GM10847 (cell line): ENCODE measurements around the gene ADCY7.

Source experiments
- POLR2A ChIP-seq: IDR thresholded peaks from 2 replicates; pipeline ENCODE4 v1.6.1; 2011; ENCODE audit not compliant: insufficient read length; ENCODE audit errors: extremely low read depth

The ADCY7 gene

DNA sequence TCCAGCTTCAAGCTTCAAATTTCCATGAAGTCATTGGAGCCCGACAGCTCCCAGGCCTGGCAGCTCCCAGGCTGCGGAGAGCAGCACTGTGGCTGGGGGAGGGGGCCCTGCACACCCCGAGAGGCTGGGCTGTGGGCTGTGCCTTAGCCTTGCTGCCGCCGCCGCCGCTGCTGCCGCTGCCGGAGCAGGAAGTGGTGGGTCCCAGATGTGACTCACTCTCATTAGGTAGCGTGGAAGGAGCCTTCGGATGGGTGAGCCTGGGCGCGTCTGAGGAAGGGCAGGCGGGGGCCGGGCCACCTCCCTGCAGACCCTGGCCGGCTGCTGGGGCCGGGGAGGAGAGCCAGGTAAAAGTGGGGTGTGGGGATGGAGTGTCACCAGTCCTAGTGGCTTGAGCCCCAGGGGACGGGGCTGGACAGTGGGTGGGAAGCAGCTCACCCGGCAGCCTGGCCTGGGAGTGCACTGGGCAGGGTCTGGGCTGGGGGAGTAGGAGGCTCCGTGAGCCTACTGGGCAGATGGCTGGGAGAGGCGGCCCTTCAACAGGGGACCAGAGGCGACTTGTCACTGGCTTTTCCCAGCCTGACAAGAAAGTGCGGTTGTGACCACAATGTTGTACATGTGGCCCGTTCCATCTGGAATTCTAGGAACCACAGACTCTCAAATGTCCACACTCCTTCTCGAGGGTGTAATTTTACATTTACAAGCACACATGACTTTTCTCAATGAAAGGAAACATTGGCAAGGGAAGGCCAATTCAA lies at the start of gene ADCY7:
Gene ADCY7 (plus strand): TSS at position 215 of the 755 bp plus-strand sequence. CDS start 21,629 bp downstream, outside the sequence.
- TF ChIP-seq POLR2A = peak; percentile 63

DNA sequence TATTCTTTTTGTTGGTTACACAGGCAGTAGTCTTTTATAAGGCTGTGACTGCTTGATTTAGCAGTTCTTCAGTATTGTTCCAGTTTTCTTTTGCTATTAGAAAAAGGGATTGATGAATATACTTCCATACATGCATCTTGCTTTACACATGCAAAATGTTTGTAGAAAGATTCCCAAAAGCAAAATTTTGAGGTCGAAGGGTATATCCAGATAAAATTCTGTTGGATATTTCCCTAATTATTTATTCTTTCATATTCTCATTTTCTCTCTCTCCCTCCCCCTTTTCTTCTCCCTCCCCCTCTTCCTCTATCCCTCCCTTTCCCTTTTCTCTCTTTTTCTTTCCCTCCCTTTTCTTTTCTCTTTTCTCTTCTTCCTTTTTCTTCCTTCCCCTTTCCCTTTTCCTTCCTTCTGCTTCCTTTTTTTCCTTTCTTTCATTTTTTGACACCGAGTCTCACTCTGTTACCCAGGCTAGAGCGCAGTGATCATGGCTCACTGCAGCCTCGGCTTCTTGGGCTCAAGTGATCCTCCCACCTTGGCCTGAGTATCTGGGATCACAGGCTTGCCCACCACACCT lies 46.9 kb upstream of the ADCY7 start:
- no peak for TF ChIP-seq POLR2A

DNA sequence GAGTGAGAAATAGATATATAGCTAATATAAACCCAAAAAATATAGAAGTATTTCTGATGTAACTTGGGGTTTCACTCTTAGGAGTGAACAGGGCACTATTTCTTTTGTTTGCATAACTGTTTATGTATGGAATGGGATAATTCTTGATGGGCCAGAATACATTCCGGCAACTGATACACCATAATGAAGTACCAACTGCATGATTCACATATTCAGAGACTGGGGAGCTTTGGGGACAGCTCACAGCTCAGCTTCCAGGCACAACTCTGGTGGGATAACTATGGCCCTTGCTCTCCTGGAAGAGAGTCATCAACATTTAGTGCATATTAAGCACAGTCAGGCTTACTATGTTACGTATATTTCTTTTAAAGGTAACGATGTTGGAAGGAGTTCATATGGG lies 42.1 kb upstream of the ADCY7 start:
- TF ChIP-seq POLR2A = no peak

DNA sequence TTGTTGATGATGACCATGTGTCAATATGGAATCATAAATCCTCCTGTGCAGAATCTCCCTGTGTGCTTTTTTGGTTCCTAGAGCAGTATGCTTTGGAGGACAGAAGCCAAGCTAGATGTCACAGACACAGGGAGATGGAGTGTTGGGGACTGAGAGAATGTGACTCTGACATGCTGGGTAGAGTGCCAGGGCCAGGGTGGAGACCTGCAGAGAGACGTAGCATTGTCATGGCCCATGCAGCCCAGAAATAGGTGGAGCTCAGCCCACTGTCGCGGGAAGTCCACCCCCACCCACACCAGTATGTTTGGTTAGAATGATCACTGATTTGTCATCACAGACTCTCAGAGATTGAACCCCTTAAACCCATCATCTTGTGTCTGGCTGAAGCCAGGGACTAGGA lies 39.2 kb upstream of the ADCY7 start:
- no peak for TF ChIP-seq POLR2A

DNA sequence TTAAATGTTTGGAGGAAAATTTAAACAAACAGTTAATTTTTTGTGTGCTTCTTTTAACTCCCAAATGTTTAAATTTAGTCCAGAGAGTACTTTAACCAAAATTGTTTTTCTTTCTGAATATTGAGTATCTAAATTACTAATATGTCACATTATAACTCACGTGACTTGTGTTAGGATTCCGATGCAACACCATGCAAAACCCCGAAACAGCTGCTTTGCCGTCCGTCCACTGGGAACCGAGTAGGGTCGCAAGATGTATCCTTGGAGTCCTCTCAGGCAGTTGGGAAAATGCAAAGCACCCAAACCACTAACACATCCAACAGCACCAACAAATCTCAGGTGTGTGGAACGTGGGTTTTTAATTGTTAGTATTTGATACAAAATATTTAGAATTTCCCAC lies 38.7 kb upstream of the ADCY7 start:
- no peak for TF ChIP-seq POLR2A

DNA sequence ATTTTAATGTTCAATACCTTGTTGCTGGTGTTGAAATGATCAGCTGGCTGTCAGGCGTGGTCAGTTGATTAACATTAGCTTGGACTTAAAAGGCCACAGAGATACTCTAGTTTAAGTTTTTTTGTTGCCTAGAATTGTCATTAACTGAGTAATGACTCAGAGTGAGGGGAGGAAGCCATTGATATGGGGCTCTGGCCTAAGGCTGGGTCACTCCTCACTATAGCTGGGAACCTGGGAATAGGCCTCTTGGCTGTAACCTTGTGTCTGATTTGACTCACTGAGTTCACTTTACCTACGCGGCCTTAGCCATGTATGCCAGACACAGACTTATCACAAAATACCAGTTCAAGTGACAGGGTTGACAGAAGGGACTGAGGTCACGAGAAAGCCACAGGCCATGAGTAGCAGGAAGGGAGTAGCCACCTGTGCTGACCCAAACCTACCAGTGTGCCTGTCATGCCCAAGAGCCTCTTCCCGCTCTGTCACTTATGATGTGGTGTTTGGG lies 37.9 kb upstream of the ADCY7 start:
- TF ChIP-seq POLR2A = no peak

DNA sequence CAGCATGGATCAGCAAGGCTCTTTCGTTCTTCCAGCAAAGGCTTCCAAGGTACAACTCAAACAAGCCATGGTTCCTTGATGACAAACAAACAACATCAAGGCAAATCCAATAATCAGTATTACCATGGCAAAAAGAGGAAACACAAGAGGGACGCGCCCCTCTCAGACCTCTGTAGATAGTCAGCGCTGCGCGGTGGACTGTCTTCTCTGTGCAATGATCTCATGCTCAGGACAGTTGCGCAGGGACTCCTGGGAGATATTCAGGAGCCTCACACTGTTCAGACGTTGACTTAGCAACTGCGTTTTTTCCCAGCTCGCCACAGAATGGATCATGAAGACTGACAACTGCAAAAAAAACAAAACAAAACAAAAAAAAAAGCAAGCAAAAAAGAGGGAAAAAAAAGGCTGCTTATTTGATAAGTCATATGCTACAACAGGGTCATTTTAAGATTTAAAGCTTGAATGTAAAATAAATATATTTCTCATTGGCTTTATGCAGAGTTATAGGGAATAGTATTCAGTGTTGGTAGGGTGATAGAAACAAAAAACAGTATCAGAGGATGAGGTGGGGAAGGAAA lies 37.1 kb upstream of the ADCY7 start:
- TF ChIP-seq POLR2A = no peak

DNA sequence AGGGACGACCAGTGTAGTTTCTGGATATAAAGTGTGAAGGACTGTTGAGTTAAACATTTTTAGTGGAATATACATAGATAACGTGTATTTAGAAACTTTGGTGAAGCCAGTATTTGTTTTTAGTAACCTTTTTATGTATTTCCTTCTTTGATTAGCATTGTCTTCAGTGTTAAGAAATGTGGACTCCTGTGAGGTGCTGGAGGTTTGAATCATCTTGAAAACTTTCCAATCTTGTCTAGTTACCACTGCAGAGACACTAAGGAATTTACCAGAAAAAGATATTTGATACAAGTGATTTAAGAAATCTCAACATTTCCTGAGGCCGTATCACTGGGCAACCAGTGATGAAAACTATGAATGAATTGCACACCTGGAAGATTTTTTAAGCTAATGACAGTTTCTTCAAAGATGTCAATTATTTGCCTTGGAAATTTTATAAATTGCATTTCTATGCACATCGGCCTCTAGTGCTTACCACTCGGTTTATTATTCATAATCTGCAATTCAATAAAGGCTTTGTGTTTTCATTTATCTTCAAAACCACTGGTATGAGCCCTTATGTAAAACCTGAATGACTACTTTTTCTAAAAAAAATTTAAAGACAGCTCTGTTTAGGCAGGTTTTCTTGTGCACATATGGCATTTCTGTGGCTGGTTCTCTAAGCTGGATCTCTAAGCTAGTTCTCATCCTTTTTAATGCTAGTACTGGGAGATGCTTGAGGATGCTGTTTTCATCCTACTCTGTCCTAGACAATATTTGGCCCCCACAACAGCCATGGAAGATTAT lies 31.4 kb upstream of the ADCY7 start:
- TF ChIP-seq POLR2A = no peak

DNA sequence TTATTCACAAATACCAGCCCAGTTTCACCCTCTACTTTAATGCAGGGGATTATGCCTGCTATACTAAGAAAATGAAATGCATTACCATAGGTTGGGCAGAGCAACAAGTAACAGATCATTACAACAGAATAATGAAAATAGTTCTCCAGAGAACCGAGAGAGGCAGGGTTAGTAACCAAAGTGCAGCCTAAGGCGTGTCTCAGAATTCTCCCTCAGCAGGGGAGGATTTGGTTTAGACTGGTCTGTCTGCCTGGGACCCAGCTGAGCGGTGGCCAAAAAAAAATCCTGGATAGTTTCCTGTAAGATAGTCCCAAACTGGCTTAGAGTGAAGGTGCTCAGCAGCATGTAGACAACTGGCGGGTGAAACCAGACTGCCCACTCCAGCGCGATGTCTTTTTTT lies 30.8 kb upstream of the ADCY7 start:
- TF ChIP-seq POLR2A = no peak

DNA sequence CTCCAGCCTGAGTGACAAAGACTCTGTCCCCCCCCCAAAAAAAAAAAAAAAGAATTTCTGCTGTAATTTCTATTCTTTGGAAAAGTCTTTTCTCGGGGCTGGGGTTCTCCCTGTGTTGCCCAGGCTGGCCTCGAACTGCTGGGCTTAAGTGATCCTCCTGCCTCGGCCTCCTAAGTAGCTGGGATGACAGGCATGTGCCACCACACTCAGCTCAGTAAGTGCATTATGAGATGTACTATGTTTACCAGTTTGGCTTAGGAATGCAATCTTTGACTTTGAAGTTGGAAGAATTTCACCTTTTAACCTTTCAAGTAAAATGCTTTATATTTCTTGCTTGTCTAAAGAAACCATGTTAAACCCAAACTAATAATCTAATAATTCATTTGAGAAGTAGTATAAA lies 28.0 kb upstream of the ADCY7 start:
- TF ChIP-seq POLR2A = no peak

DNA sequence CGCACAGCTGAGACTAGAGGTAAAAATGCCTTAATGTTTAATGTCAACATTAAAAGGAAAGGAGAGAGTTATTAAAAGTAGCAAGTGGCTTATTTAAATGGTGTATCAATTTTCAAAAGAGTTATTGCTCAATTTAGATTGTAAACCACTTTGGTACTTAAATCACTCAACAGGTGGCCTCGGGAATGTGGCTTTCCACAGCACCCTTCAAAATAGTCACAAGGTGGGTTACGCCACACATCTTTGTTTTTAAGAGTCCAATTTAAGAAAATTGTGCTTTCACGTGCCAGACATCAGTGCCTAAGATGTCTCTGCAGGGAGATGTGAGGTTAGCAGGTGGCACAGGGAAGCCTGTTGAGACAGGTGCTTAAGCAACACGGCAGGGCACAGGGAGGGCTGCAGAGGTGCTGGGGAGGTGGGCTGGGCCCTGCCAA lies 27.5 kb upstream of the ADCY7 start:
- no peak for TF ChIP-seq POLR2A

DNA sequence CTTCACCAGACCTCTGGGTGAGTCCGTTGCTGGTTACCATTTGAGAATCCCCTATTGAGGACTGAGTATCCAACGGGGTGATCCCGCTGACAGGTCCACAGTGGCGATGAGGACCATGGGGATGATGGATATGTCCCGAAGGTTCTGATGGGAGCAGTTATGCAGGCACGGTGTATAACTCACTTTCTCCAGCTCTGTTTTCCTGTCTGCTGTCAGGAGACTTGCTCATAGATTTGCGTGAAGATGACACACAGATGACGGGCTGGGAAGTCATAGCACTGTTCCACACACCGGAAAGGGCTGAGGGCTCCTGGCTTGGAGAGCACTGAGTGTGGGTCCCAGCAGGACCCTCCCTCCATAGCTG lies 22.2 kb upstream of the ADCY7 start:
- TF ChIP-seq POLR2A = no peak

DNA sequence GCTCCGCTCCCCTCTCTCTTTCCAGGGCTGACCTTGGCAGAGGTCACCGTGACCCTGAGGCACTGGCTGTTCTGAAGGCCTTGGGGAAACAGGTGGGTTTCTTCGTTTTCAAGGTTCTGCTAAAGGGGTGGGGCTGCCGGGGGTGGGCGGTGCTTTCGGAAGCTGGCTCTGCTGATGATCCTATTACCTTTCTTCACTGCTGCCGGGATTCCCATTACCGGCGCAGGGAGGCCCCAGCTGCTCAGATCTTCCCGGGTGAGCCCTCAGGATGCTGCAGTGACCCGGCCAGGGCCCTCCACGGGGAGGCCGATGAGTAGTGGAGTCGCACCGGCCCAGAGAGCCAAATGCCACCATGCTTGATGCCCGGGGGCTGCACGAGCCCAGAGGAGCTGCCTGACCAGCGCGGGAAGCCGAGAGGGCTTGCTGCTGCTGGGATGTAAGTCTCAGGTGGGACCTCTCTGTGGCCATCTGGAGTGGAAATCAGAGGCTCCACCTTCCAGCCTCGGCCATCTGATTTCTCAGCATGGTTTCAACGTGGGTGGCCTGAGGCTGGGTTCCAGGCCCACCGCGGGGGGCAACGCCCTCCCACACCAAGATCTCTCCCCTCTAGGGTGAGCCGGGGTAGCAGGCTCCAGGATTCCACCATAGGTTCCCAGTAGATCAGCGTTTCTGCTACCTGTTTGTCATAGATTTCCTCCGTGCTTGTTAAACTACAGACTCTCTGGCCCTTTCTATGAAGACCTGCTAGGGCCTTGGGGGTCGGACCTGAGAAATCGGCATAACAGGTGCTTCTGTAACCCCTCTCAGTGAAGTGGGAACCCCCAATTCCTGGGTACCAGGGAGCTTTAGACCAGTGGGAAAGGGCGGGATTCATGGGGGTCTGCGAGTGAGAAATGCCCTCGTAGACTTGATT lies 21.6 kb upstream of the ADCY7 start:
- no peak for TF ChIP-seq POLR2A

DNA sequence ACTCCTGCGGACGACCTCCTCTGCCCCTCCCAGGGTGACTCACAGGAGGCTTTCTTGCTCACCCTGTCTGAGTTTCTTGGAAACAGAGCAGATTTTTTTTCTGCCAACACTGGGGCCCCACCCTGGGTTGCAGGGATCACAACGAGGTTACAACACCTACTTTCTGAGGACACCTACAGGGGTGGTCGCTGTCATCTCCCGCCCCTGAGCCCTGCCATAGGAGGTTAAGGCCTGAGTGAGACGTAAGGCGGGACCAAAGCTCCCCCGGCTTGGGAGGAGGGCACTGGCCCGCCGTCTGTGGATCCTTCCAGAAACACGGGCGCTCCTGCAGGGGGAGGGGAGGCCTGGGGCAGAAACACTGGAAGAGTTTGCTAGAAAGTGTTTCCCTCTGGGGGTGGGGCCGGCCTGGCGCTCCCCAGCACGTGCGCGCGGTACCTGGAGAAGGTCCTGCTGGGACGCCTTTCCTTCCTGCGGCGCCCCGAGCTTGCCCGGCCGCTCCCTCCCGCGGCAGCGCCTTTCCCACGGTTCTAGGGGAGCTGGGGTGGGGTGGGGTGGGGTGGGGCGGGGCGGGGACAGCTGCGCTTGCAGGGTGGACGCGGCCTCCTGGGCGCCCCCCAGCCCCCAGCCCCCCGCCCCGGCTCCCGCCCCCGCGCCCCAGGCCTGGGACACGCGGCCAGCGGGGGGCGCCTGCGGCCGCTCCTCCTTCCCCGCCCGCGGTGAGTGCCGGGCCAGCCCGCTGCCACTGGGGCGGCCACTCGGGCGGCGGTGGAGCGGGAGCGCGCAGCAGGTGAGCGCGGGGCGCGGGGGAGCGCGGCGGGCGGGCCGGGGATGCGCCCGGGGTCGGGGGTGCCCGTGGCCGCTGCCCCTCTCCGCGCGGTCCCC lies 20.7 kb upstream of the ADCY7 start:
- TF ChIP-seq POLR2A = no peak
